ENCODE data around the gene EWSR1.

DNA sequence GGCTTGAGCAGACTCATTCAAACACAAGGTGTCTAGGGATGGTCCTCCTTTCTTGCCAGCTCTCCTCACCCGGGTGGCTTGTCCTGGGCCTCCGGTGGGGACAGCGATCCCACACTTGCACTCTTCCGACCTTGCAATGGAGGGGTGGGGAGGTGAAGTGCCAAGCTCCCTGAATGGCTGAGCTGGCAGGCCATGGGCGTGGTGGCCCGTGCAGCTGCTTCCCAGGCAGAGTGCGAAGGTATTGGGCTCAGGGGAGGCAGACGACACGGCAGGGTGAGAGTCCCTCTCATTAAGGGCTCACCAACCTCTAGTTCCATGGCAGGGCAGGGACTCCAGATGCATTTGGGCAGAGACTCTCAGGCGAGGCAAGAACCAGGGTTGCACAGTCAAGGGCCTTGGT is 58.4 kb downstream of the EWSR1 start:
- TF ChIP-seq EZH2 (IDR thresholded peaks at IDR 0.05; ENCODE audit: insufficient read depth, poor library complexity, severe bottlenecking) (no peak), EZH2phosphoT487 (IDR thresholded peaks at IDR 0.05; ENCODE audit: insufficient read depth, low read depth) (no peak)

Measured in GM23248 (cell line).